GM18520 (cell line): ENCODE results near the gene CYP3A7.
"Not testable (repeated sequence)": the region's sequence is repeated elsewhere in the genome, so short reads cannot be mapped to it uniquely, and the experiment has no call there.

Source experiments
- ATAC-seq: cut with Tn5 transposase; IDR thresholded peaks from one replicate; pipeline ENCODE4 v1.9.1; 2021; ENCODE audit not compliant: unreplicated experiment

CYP3A7 gene

DNA sequence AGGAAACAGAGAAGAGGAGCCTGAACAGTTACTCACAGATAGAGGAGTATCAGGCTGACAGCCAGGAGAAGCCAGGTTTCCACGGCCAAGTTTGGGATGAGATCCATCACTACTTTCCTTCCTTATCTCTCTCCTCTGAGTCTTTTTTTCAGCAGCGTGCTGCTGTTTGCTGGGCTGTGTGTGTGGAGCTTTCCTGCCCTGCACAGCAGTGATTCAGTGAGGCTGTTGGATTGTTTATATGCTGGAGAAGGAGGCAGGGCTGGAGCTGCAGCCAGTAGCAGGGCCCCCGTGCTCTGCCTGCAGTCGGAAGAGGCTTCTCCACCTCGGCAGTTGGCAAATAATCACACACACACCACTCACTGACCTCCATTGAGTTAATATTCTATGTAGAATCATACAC, at the start of gene CYP3A7:
Gene CYP3A7 (minus strand): TSS at position 210 of the 400 bp plus-strand sequence. CDS start 103 bp downstream, at position 107.
- no peak for ATAC-seq

DNA sequence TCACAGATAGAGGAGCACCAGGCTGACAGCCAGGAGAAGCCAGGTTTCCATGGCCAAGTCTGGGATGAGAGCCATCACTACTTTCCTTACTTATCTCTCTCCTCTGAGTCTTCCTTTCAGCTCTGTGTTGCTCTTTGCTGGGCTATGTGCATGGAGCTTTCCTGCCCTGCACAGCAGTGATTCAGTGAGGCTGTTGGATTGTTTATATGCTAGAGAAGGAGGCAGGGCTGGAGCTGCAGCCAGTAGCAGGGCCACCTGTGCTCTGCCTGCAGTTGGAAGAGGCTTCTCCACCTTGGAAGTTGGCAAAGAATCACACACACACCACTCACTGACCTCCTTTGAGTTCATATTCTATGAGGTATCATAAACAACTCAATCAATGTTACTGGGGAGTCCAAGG, 49.0 kb upstream of the CYP3A7 start, which contains the start of gene CYP3A4:
Gene CYP3A4 (minus strand): TSS at position 178 of the 400 bp plus-strand sequence. CDS start 103 bp downstream, at position 75.
- ATAC-seq, result no peak

DNA sequence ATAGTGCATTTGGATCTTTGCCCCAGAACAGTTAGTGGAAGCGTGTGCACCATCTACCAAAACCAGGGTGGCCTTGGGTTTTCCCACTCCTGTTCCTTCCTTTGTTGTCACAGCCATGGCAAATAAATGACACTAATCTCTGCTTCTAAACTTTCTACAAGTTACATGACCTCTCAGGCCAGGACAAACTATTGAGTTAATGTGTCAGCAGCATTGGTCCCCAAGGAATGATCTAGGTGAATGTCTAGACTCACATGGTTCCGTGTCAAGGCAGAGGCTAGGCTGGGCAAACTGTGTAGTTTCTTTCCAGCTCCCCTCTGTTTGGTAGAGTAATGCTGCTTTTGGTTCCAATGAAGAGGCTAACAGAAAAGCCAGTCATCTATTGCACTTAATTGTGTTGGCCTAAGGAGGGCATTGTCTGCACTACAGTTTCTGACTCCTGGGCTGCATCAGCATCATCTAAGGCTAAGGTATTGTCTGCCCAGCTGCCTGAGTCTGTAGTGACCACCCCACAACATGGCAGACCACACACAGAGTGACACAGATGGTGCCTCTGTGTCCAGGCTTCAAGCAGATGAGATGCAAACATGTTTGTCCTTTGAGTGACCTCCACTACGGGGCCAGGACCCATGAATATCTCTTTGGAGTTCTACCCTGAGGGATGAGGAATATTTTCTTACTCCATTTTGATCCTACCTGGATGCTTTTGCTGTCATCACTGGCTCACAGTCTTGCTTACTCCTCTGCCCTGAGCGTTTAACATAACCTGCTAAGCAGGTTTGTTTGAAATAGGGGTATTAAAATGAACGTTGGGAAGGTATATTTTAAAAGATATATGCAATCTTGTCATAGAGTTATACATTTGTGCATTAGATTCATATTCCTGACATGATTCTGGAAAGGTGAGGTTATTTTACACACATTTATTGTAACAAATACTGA, 47.3 kb upstream of the CYP3A7 start:
- no peak for ATAC-seq

DNA sequence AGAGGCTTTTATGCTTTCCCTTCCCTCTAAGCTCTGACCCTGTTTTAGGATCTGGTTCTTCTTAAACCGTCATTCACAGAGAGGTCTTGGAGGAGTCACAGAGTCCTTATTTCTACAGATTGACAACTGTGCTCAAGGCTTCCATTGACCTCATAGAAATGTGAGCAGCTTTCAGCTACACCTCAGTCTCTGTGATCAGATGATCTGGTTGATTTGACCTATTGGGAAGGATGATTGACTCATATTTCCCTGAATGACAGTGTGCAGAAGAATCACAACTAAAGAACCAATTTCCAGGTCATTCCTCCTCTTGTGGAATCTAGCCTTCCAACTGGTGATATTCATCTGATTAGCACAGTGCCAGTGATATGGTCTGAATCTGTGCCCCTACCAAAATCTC, 45.6 kb upstream of the CYP3A7 start:
- no peak for ATAC-seq

DNA sequence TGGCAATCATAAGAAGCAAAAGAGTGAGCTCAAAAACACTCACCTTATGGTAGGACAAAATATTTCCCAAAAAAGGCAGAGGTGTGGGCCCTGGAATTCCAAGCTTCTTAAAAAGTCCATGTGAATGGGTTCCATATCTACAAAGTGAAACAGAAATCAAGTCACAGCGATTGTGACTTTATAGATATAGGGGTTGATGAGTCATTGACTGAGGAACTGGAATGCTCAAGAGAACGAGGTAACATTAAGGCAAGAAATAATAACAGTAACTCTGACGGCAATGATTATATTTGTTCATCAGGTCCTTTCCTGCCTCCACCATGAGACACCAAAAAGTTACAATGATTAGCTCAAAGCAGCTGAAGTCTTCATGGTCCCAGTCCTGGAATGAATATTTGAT, 45.0 kb upstream of the CYP3A7 start:
- no peak for ATAC-seq

DNA sequence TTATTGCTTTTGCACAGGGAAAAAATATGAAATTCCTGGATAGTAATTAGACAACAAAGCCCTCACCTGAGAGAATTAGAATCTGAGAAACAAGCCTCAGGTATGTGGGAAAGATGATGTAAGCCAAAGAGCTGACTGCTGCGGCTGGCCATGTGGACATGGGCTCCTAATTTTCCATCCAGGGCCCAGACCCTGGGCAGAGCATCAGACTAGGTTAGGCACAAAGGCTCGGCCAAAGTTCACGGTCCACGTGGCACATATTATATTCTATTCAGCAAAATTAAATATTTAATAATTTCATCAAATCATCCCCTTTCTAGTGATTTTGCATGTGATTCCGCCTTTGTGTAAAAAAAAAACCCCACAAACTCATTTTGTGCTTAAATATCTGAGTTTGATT, 43.9 kb upstream of the CYP3A7 start:
- ATAC-seq, result no peak

DNA sequence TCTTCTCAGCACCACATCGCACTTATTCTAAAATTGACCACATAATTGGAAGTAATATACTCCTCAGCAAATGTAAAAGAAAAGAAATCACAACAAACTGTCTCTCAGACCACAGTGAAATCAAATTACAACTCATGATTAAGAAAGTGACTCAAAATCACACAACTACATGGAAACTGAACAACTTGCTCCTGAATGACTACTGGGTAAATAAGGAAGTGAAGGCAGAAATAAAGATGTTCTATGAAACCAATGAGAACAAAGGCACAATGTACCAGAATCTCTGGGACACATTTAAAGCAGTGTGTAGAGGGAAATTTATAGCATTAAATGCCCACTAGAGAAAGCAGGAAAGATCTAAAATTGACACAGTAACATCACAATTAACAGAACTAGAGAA, 38.4 kb upstream of the CYP3A7 start:
- ATAC-seq, result not testable (repeated sequence)

DNA sequence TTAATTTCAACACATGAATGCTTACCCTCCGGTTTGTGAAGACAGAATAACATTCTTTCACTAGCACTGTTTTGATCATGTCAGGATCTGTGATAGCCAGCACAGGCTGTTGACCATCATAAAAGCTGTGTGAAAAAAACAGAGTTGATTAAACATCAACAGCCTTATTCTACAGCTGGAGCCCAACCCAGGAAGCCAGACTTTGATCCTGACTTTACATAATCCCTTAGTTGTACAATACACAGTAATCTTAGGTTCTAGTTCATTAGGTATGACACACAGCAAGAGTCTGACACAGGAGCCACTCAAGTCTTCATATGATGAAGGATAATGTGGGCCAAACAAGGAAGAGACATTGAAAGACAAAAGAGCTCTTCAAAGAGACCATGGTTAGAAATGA, 37.6 kb upstream of the CYP3A7 start:
- no peak for ATAC-seq

DNA sequence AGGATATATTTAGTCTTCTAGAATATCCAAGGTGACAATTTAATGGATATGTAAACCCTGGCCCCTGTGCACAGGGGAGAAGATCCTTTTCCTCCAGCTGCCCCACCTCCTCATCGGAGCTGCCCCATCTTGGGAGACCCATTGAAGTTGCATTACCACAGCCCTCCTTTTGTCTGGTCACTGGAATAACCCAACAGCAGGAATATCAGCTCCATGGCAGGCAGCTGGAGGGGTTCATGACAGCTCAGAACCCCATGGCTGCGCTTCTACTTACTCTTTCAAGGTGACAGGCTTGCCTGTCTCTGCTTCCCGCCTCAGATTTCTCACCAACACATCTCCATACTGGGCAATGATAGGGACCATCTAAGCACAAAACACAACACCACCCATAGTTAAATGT, 34.5 kb upstream of the CYP3A7 start:
- ATAC-seq, result not testable (repeated sequence)

DNA sequence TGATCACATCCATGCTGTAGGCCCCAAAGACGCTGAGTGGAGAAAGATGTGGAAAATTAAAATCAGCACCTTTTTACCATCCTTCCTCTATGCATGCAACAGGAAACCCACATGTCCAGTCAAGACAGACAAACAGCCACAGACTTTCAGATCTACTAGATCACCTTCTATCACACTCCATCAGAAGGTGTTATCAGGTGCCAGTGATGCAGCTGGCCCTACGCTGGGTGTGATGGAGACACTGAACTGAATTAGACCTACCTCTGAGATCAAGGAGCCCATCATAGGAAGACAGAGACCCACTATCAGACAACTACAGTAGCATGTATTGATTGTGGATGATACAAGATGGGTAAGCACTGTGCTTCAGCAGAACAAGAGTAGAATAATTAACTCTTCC, 33.5 kb upstream of the CYP3A7 start:
- peak; percentile 42 for ATAC-seq

DNA sequence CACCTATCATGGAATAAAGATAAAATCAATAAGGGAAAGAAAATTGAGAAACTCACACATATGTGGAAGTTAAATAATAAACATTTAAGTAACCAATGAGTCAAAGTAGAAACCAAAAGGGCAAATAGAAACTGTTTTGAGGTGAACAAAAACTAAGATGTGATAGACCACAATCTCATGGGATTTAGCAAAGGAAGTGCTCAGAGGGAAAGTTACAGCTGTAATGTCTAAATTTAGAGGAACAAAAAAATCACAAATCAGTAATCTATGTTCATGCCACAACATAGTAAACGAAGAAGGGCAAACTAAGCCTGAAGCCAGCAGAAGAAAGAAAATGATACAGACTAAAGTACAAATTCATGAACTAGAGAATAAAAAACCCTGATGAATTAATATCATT, 32.7 kb upstream of the CYP3A7 start:
- ATAC-seq, result peak; percentile 57

DNA sequence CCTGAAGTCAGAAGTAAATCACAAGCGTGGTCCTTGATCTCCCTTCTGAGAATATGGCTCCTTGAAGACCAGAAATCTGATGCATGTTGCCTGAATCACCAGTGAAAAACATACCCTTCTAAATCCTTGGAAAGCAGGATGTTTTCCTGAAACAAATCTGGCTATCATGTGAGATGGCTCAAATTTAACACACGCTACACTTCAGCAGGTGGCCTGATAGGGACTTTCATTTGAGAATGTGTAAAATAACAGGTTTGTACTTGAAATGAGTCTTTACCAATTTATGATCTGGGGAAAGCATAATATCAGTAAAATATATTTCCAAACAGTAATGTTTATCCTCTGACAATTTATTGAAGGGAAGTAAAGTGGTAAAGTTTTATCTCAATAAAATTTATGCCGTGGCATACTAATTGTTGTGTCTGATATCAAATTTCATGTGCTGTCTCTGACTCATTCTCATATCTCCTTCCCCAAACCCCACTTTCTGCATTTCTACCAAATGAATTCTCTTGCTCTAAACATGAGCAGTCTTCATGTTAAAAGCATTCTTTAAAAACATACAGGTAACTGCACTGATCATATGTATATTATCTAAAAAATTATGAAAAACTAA, 31.6 kb upstream of the CYP3A7 start:
- no peak for ATAC-seq

DNA sequence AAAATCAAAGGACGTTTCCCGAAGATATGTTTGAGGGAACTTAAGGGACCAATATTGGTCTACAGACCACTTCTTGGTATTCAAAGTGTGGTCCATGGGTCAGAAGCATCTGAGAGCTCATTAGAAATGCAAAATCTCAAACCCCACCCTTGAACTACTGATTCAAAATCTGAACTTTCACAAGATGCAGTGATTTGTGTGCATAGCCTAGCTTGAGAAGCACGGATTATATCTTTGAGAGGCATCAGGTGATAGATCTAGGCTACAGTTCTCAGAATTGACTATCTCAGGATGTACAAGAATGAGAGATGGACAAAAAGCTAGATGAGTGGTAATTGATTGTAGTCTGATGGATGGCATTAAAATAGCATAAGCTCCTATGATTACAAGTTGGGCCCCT, 29.5 kb upstream of the CYP3A7 start:
- no peak for ATAC-seq

DNA sequence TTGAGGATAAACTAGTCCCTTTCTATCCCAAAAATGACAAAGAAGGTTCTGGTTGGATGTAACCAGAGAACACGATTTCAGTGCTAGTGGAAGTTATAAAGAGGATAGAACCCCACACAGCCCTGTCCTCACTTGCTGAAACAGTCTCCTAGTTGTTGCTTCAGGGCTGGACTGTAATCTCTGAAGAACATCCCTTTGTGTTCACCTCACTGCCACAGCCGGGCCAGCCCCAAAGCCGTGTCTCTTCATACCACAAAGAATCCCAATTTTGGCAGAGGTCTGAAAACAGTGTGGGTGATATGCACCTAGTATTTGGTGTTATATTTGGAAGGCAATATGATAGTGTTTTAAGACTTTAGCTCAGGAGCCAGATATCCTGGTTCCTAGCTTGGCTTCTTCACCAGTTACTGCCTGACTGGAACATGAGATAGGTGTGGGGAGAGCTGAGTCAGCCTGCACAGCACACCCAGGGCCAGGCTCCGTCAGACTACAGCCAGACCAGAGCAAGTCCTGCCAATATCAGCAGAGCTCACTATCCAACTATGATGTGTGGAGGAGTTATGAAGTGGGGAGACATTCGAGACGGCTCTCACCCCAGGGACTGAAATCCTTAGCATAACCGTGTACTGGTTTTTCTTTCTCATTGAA, 27.8 kb upstream of the CYP3A7 start:
- no peak for ATAC-seq

DNA sequence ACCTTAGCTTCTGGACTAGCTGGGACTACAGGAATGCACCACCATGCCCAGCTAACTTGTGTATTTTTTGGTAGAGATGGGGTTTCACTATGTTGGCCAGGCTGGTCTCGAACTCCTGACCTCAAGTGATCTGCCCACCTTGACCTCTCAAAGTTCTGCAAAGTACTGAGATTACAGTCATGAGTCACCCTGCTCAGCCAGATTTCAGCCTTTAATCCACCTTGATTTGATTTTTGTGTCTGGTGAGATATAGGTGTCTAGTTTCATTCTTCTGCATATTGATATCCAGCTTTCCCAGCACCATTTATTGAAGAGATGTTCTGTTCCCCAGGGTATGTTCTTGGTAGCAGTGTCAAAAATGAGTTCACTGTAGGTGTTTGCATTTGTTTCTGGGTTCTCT, 20.1 kb upstream of the CYP3A7 start:
- no peak for ATAC-seq

DNA sequence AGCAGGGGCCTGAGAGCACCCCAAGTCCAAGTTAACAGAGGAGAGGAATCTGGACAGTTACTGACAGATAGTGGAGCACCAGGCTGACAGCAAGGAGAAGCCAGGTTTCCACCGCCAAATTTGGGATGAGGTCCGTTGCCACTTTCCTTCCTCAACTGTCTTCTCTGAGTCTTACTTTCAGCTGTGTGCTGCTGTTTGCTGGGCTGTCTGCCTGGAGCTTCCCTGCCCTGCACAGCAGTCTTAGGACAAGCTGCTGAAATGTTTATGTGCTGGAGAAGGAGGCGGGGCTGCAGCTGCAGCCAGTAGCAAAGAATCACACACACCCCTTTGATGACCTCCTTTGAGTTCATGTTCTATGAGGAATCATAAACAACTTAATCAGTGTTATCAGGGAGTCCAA, 17.4 kb upstream of the CYP3A7 start:
- no peak for ATAC-seq

DNA sequence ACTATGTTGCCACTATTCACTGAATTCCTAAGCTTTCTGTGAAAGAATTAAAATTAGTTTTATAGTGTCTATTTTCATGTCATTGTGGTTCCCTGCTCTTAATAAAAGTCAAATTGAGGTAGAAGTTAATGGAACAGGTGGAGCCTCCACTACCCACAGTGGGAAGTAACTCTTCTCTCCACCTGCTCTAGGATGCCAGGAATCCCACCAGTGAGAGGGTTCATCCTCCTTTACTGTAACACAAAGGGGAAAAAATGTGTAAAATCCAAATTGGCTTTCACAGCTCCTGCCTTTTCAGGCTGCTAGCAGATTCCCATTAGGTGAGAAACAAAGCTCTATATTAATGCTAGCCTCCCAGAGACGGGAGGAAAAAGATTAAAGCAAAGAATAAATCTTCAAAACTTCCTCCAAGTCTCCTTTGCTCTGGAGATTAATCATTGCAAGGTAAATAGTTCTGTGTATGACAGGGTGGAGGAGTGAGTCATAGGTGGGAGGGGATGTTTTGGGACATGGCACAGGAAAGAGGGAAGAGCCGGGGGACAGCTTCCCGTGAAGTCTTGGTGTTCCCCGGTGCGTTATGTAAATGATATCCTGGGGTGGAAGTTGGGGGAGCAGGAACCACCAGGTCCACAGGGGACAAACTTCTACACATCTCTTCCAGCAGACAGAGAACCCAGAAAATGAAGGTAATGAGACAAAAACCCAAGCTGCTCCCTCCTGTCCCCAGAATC, 16.5 kb upstream of the CYP3A7 start:
- ATAC-seq, result not testable (repeated sequence)

DNA sequence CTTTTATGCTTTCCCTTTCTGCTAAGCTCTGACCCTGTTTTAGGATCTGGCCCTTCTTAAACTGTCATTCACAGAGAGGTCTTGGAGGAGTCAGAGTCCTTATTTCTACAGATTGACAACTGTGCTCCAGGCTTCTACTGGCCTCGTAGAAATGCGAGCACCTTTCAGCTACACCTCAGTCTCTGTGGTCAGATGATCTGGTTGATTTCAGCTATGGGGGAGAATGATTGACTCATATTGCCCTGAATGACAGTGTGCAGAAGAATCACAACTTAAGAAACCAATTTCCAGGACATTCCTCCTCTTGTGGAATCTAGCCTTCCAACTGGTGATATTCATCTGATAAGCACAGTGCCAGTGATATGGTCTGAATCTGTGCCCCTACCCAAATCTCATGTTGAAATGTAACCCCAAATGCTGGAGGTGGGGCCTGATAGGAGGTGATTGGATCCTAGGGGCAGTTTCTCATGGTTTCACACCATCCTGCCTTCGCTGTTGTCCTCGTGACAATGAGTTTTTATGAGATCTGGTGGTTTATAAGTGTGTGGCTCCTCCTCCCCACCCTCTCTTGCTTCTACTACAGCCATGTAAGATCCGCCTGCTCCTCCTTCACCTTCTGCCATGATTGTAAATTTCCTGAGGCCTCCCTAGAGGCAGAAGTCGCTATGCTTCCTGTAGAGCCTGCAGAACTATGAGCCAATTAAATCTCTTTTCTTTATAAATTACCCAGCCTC, 14.0 kb upstream of the CYP3A7 start:
- ATAC-seq, result no peak

DNA sequence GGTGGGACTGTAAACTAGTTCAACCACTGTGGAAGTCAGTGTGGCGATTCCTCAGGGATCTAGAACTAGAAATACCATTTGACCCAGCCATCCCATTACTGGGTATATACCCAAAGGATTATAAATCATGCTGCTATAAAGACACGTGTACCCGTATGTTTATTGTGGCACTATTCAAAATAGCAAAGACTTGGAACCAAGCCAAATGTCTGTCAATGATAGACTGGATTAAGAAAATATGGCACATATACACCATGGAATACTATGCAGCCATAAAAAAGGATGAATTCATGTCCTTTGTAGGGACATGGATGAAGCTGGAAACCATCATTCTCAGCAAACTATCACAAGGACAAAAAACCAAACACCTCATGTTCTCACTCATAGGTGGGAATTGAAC, 11.9 kb upstream of the CYP3A7 start:
- not testable (repeated sequence) for ATAC-seq

DNA sequence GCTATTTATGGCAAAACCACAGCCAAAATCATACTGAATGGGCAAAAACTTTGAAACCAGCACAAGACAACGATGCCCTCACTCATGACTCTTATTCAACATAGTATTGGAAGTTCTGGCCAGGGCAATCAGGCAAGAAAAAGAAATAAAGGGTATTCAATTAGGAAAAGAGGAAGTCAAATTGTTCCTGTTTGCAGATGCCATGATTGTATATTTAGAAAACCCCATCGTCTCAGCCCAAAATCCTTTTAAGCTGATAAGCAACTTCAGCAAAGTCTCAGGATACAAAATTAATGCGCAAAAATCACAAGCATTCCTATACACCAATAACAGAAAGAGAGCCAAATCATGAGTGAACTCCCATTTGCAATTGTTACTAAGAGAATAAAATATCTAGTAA, 10.4 kb upstream of the CYP3A7 start:
- ATAC-seq, result not testable (repeated sequence)
